Thyroid gland (tissue), 4 donors: ENCODE results near the gene BAZ2A. TPM values are rescaled to one million over a fixed set of nuclear protein-coding genes. Genes with fewer than 3 reads are reported as not detected.

ENCODE experiments used
- DNase-seq, 2 donors: peaks; one replicate each; pipeline ENCODE4 v3.0.0-alpha.2; 2019
- H3K27ac ChIP-seq, 3 donors: fragments of 200-600 bp; sonication (generic); 1 replicate in 2 of 3; 2 replicates in 1 of 3; pipeline ENCODE4 v1.5.1; 2016 to 2019; ENCODE audit warnings: mild to moderate bottlenecking in 1 of 3, moderate library complexity in 1 of 3
- H3K27me3 ChIP-seq: fragments of 200-600 bp; sonication (generic); one replicate; pipeline ENCODE4 v1.5.1; 2019
- H3K36me3 ChIP-seq, 2 donors: fragments of 200-600 bp; sonication (generic); one replicate each; pipeline ENCODE4 v1.5.1; 2016 to 2019
- H3K4me1 ChIP-seq, 2 donors: fragments of 200-600 bp; sonication (generic); one replicate each; pipeline ENCODE4 v1.5.1; 2017 to 2019
- H3K4me3 ChIP-seq, 3 donors: fragments of 200-600 bp; sonication (generic); replicated peaks in 1 of 3; 1 replicate in 2 of 3; 2 replicates in 1 of 3; pipeline ENCODE4 v1.5.1; 2016; ENCODE audit warnings: mild to moderate bottlenecking in 1 of 3
- H3K9me3 ChIP-seq: fragments of 200-600 bp; sonication (generic); one replicate; pipeline ENCODE4 v1.5.1; 2017
- POLR2A ChIP-seq, 2 donors: fragments of 450-650 bp; IDR thresholded peaks; one replicate each; pipeline ENCODE4 v1.6.1; 2017; ENCODE audit warnings: antibody characterized with exemption in 2 of 2, mild to moderate bottlenecking in 2 of 2, moderate library complexity in 1 of 2
- WGBS, 2 donors: methylation state at CpG; one replicate each; pipeline ENCODE4 v1.1.5; 2017; 5-methylcytosine and 5-hydroxymethylcytosine counted together
- intact Hi-C: fragments of 100-400 bp; cut with DNase I; formaldehyde crosslinking; loops from one replicate; pipeline ENCODE4 v1.15.1; 2023
- total RNA-seq, 4 donors: library from RNA; depleted of rRNA; stranded (reverse); fragments of >200 nt; gene quantifications; one replicate each; pipeline ENCODE4 v1.2.3, GENCODE V29; 2016
- TF ChIP-seq, protein P1 (sequence below), 6 experiments: fragments of 200-600 bp in 3 of 6; fragments of 450-650 bp in 3 of 6; sonication (generic) in 3 of 6; IDR thresholded peaks; one replicate each; pipeline ENCODE4 v1.5.1; 2016 to 2019; ENCODE audit warnings: antibody characterized with exemption in 6 of 6, mild to moderate bottlenecking in 2 of 6, inconsistent platforms in 1 of 6, moderate library complexity in 1 of 6

BAZ2A gene
- total RNA-seq, 4 donors from 2014 or later, result 61.7 to 122 (median 77.6) TPM

DNA sequence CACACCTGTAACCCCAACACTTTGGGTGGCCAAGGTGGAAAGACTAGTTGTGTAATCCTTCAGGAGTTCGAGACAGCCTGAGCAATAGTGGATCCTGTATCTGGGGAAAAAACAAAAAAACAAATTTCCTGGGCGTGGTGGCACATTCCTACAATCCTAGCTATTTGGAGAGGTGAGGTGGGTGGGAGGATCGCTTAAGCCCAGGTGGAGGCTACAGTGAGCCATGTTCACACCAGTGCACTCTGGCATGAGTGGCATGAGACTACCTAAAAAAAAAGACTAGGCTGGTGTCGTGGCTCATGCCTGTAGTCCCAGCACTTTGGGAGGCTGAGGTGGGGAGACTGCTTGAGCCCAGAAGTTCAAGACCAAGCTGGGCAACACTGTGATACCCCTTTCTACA lies 40.7 kb upstream of the BAZ2A start:
- Histone ChIP-seq H3K4me1 (no peaks in the 10 kb centered on the region), H3K9me3 (no peaks in the 10 kb centered on the region), H3K36me3 (peaks cover 41 to 45% of the 10 kb centered on the region in 2 donors), H3K27me3 (no peaks in the 10 kb centered on the region), H3K27ac (no peak overlapping the region), H3K4me3 (no peak overlapping the region)
- TF ChIP-seq POLR2A (IDR thresholded peaks at IDR 0.05), result no peak
- TF ChIP-seq, protein P1, sequence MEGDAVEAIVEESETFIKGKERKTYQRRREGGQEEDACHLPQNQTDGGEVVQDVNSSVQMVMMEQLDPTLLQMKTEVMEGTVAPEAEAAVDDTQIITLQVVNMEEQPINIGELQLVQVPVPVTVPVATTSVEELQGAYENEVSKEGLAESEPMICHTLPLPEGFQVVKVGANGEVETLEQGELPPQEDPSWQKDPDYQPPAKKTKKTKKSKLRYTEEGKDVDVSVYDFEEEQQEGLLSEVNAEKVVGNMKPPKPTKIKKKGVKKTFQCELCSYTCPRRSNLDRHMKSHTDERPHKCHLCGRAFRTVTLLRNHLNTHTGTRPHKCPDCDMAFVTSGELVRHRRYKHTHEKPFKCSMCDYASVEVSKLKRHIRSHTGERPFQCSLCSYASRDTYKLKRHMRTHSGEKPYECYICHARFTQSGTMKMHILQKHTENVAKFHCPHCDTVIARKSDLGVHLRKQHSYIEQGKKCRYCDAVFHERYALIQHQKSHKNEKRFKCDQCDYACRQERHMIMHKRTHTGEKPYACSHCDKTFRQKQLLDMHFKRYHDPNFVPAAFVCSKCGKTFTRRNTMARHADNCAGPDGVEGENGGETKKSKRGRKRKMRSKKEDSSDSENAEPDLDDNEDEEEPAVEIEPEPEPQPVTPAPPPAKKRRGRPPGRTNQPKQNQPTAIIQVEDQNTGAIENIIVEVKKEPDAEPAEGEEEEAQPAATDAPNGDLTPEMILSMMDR (IDR thresholded peaks at IDR 0.05), result no peak
- no peak for DNase-seq
- intact Hi-C loops, result no loop called here
- WGBS, 2 donors, result 88 to 92% methylated on average over 4 of the region's 4 CpGs

DNA sequence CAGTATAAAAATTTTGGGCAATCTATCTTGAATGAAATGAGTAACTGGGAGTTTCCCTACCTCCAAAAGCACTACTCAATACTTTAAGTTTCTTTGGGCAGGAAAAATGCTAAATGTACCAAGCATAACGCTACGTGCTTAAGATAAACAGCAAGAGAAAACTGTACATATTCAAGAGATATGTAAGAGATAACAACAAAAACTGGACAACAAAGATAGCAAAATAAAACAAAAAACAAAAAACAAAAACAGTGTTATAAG lies 38.0 kb upstream of the BAZ2A start:
- Histone ChIP-seq H3K9me3 (no peaks in the 10 kb centered on the region), H3K4me1 (no peaks in the 10 kb centered on the region), H3K27ac (no peak overlapping the region), H3K27me3 (no peaks in the 10 kb centered on the region), H3K36me3 (peaks cover 57 to 59% of the 10 kb centered on the region in 2 donors), H3K4me3 (no peak overlapping the region)
- WGBS, 2 donors, result 92 to 98% methylated on average over 2 of the region's 2 CpGs
- no peak for TF ChIP-seq POLR2A (IDR thresholded peaks at IDR 0.05)
- TF ChIP-seq, protein P1 (IDR thresholded peaks at IDR 0.05), result no peak
- intact Hi-C loops, result no loop called here
- no peak for DNase-seq

DNA sequence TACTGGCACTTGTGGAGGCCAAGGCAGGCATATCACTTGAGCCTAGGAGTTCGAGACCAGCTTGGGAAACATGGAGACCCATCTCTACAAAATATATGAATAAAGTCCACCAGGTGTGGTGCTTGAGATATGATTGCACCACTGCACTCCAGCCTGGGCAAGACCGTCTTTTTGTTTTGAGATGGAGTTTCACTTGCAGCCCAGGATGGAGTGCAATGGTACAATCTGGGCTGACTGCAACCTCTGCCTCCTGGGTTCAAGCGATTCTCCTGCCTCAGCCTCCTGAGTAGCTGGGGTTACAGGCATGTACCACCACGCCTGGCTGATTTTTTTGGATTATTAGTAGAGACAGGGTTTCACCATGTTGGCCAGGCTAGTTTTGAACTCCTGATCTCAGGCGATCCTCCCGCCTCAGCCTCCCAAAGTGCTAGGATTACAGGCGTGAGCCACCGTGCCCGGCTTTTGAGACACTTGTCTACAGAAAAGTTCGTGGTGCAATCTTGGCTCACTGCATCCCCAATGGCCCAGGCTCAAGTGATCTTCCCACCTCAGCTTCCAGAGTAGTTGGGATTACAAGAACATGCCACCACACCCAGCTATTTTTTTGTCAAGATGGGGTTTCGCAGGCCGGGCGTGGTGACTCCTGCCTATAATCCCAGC lies 32.0 kb upstream of the BAZ2A start:
- TF ChIP-seq, protein P1 (IDR thresholded peaks at IDR 0.05), result no peak
- no peak for TF ChIP-seq POLR2A (IDR thresholded peaks at IDR 0.05)
- H3K27me3 ChIP-seq, result no peaks in the 10 kb centered on the region
- intact Hi-C loops, result no loop called here
- no peak overlapping the region for H3K4me3 ChIP-seq
- no peak overlapping the region for H3K27ac ChIP-seq
- H3K4me1 ChIP-seq, result peaks cover 0 to 5% of the 10 kb centered on the region in 2 donors
- 92 to 95% methylated on average over 11 to 13 of the region's 13 CpGs for WGBS, 2 donors
- H3K9me3 ChIP-seq, result no peaks in the 10 kb centered on the region
- DNase-seq, result no peak
- H3K36me3 ChIP-seq, result peaks cover 25 to 28% of the 10 kb centered on the region in 2 donors

DNA sequence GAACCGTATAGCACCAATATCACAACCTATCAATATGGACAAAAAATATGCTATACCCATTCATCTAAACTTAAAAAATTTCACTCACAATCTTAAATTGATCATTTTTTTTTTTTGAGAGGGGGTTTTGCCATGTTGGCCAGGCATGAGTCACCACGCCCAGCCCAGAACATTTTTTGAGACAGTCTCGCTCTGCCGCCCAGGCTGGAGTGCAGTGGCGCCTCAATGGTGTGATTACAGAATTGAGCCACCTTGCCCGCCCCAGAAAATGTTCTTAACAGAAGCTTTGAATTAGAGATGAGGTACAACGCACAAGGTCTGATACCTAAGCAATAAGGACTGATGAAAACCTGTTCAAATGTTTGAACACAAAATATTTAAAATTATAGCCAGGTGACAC lies 31.4 kb upstream of the BAZ2A start:
- Histone ChIP-seq H3K4me3 (no peak overlapping the region), H3K27me3 (no peaks in the 10 kb centered on the region), H3K9me3 (no peaks in the 10 kb centered on the region), H3K27ac (no peak overlapping the region), H3K36me3 (peaks cover 19 to 23% of the 10 kb centered on the region in 2 donors), H3K4me1 (peaks cover 0 to 5% of the 10 kb centered on the region in 2 donors)
- intact Hi-C loops, result no loop called here
- peak; percentile 48 to 53 for DNase-seq
- 74 to 83% methylated on average over 7 of the region's 7 CpGs for WGBS, 2 donors
- TF ChIP-seq, protein P1 (IDR thresholded peaks at IDR 0.05), result no peak
- TF ChIP-seq POLR2A (IDR thresholded peaks at IDR 0.05), result no peak

DNA sequence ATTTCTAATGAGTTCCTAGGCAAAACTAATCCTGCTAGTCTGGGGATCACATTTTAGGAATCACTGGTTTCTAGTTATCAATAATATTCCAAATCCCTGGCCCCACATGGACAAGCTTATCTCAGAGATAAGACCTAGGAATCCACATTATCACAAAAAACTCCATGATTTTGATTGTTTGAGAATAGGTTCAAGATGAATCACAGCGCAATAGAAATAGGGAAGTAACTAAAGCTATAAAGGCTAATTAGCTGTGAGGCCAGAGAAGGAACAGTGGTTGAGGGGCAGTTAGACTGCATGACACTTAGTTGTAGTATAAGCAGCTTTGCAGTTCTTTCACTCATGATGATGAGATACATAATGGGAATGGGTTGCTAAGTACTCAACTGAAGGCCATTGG lies 28.8 kb upstream of the BAZ2A start:
- Histone ChIP-seq H3K9me3 (no peaks in the 10 kb centered on the region), H3K27me3 (no peaks in the 10 kb centered on the region), H3K36me3 (peaks cover 3 to 7% of the 10 kb centered on the region in 2 donors), H3K4me1 (peaks cover 0 to 5% of the 10 kb centered on the region in 2 donors), H3K27ac (no peak overlapping the region), H3K4me3 (no peak overlapping the region)
- intact Hi-C loops, result no loop called here
- TF ChIP-seq, protein P1 (IDR thresholded peaks at IDR 0.05), result no peak
- no peak for TF ChIP-seq POLR2A (IDR thresholded peaks at IDR 0.05)
- 88 to 94% methylated on average over 1 of the region's 1 CpG for WGBS, 2 donors
- DNase-seq, result no peak
